DND-41 (cell line): ENCODE measurements around the gene EAF1.

Experiments
- ATAC-seq: fragments of 200-7000 bp; cut with Tn5 transposase; 3 replicates; pipeline ENCODE4 v1.9.1; 2021; ENCODE audit warnings: low read depth; ENCODE audit not compliant: insufficient read depth
- DNase-seq: peaks from one replicate; pipeline ENCODE4 v3.0.0-alpha.2; 2020
- H2AFZ ChIP-seq: 2 replicates; pipeline ENCODE4 v1.6.0; 2012; ENCODE audit warnings: low read depth, low read length
- H3K27ac ChIP-seq: 2 replicates; pipeline ENCODE4 v1.5.1; 2012; ENCODE audit warnings: low read length, inconsistent platforms
- H3K27me3 ChIP-seq: fragments of 200-600 bp; sonication (generic); 2 replicates; pipeline ENCODE4 v1.6.0; 2012; ENCODE audit warnings: low read length, mild to moderate bottlenecking, inconsistent platforms; ENCODE audit not compliant: insufficient read depth, poor library complexity
- H3K36me3 ChIP-seq: 2 replicates; pipeline ENCODE4 v1.5.1; 2012; ENCODE audit warnings: low read length, inconsistent platforms; ENCODE audit not compliant: insufficient read depth
- H3K4me1 ChIP-seq: 2 replicates; pipeline ENCODE4 v1.5.1; 2012; ENCODE audit warnings: mild to moderate bottlenecking, low read length; ENCODE audit not compliant: insufficient read depth
- H3K4me2 ChIP-seq: 2 replicates; pipeline ENCODE4 v1.6.0; 2012; ENCODE audit warnings: mild to moderate bottlenecking, moderate library complexity, low read length, inconsistent platforms; ENCODE audit not compliant: insufficient read depth
- H3K4me3 ChIP-seq, 2 experiments: fragments of 200-600 bp in 1 of 2; shearing (Covaris generic) in 1 of 2; 2 replicates each; pipeline ENCODE4 v1.5.1; 2012 to 2016; ENCODE audit warnings: inconsistent platforms in 2 of 2, low read length in 2 of 2, mild to moderate bottlenecking in 2 of 2, low read depth in 1 of 2, moderate library complexity in 1 of 2
- H3K79me2 ChIP-seq: 2 replicates; pipeline ENCODE4 v1.6.0; 2012; ENCODE audit warnings: low read length, inconsistent platforms; ENCODE audit not compliant: insufficient read depth
- H3K9ac ChIP-seq: 2 replicates; pipeline ENCODE4 v1.6.0; 2012; ENCODE audit warnings: low read depth, mild to moderate bottlenecking, inconsistent platforms, low read length, moderate library complexity
- H3K9me3 ChIP-seq: 2 replicates; pipeline ENCODE4 v1.5.1; 2012; ENCODE audit warnings: low read length, moderate library complexity, mild to moderate bottlenecking, inconsistent platforms; ENCODE audit not compliant: insufficient read depth, severe bottlenecking
- H4K20me1 ChIP-seq: 2 replicates; pipeline ENCODE4 v1.6.0; 2012; ENCODE audit warnings: low read length; ENCODE audit not compliant: insufficient read depth
- CTCF ChIP-seq: IDR thresholded peaks from 2 replicates; pipeline ENCODE4 v1.5.1; 2012; ENCODE audit warnings: borderline replicate concordance, low read length, moderate library complexity, mild to moderate bottlenecking; ENCODE audit not compliant: poor library complexity, severe bottlenecking; ENCODE audit errors: extremely low read depth
- EZH2 ChIP-seq: IDR thresholded peaks from 3 replicates; pipeline ENCODE4 v1.6.1; 2012; ENCODE audit warnings: borderline replicate concordance, low read depth, mild to moderate bottlenecking, moderate library complexity, low read length, inconsistent platforms; ENCODE audit not compliant: severe bottlenecking

The EAF1 gene

DNA sequence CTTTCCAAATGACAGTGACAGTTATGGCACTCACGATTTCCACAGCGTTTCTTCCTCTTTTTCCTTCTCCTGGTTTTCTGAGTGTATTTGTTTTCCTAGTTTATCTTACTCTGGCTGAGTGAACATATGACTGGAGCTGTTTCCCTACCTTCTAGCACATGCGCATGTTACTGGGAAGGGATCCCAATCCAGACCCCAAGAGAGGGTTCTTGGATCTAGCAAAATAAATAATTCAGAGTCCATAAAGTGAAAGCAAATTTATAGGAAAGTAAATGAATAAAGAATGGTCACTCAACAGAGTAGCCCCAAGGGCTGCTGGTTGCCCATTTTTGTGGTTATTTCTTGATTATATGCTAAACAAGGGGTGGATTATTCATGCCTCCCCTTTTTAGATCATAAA lies 23.9 kb upstream of the EAF1 start:
- Histone ChIP-seq H3K27me3 (no peaks in the 10 kb centered on the region), H3K36me3 (no peaks in the 10 kb centered on the region; the same call in 1 of the 2 replicates), H3K9ac (no peak overlapping the region), H4K20me1 (no peaks in the 10 kb centered on the region), H3K4me3 (no peak overlapping the region), H3K4me1 (peaks cover 13% of the 10 kb centered on the region), H3K9me3 (no peaks in the 10 kb centered on the region), H2AFZ (no peak overlapping the region), H3K4me2 (no peak overlapping the region), H3K27ac (no peak overlapping the region), H3K79me2 (no peaks in the 10 kb centered on the region)
- no peak for ATAC-seq
- no peak for DNase-seq
- TF ChIP-seq EZH2: no peak

GRCh38 chr3:15403965-15404364 lies 23.4 kb upstream of the EAF1 start:
- H3K4me2 ChIP-seq: no peak overlapping the region
- TF ChIP-seq CTCF (no peak), EZH2 (no peak)

GRCh38 chr3:15404767-15405166 lies 22.6 kb upstream of the EAF1 start:
- H3K36me3 ChIP-seq: peaks cover 8% of the 10 kb centered on the region; the same call in 1 of the 2 replicates
- no peaks in the 10 kb centered on the region for H4K20me1 ChIP-seq
- H3K79me2 ChIP-seq: no peaks in the 10 kb centered on the region
- H3K9me3 ChIP-seq: no peaks in the 10 kb centered on the region
- no peaks in the 10 kb centered on the region for H3K27me3 ChIP-seq
- H3K9ac ChIP-seq: no peak overlapping the region
- no peak for DNase-seq
- no peak overlapping the region for H3K4me2 ChIP-seq
- ATAC-seq: no peak
- TF ChIP-seq EZH2: no peak
- no peak overlapping the region for H2AFZ ChIP-seq
- no peak overlapping the region for H3K4me3 ChIP-seq
- peaks cover 7% of the 10 kb centered on the region for H3K4me1 ChIP-seq
- no peak overlapping the region for H3K27ac ChIP-seq

More at GRCh38 chr3:15403965-15404364, 23.4 kb upstream of the EAF1 start:
- Histone ChIP-seq H3K36me3 (peaks cover under 1% of the 10 kb centered on the region; the same call in 1 of the 2 replicates), H3K27me3 (no peaks in the 10 kb centered on the region), H4K20me1 (no peaks in the 10 kb centered on the region), H2AFZ (no peak overlapping the region), H3K9ac (no peak overlapping the region), H3K4me1 (peaks cover 13% of the 10 kb centered on the region), H3K27ac (no peak overlapping the region), H3K79me2 (no peaks in the 10 kb centered on the region), H3K4me3 (no peak overlapping the region), H3K9me3 (no peaks in the 10 kb centered on the region)
- no peak for DNase-seq
- no peak for ATAC-seq

DNA sequence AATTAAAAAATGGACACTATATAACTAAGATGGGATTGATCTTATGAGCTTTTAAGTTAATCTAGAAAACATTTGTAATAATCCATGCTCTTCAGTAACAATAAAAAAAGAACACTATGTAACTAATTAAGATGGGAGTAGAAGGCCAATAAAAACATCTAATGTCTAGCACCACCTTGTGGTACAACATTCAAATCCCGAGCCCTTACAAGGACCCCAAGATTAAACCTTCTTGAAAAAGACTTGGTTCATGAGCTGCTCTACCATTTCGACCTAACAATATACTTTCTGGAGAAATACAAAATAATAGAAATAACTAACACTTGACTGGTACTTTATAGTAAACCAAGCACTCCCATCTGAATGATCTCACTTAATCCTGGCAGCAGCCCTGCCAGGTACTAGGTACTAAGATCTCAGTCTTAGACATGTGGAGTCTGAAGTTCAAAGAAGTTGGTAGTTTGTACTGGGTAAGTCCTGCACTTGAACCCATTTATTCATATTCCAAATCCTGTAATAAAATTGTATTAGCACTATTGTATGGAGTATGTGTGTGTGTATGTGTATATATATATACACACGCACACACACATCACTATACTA lies 21.8 kb upstream of the EAF1 start:
- TF ChIP-seq CTCF (peak; percentile 80), EZH2 (no peak)
- H3K4me2 ChIP-seq: no peak overlapping the region
- no peaks in the 10 kb centered on the region for H3K9me3 ChIP-seq
- H3K27ac ChIP-seq: no peak overlapping the region
- peaks cover 14% of the 10 kb centered on the region for H3K36me3 ChIP-seq
- DNase-seq: peak; percentile 45
- ATAC-seq: peak; percentile 86
- H3K4me3 ChIP-seq: no peak overlapping the region
- H3K27me3 ChIP-seq: no peaks in the 10 kb centered on the region
- no peak overlapping the region for H3K9ac ChIP-seq
- H3K79me2 ChIP-seq: no peaks in the 10 kb centered on the region
- no peaks in the 10 kb centered on the region for H3K4me1 ChIP-seq
- no peak overlapping the region for H2AFZ ChIP-seq
- no peaks in the 10 kb centered on the region for H4K20me1 ChIP-seq
